ENCODE measurements around the gene BTN1A1. TPM values are rescaled to one million over a fixed set of nuclear protein-coding genes. Genes with fewer than 3 reads are reported as not detected.

Gene BTN1A1
- total and polyA plus RNA-seq, 10 of the 15 experiments (the other 5 are each of a cell fraction or from before 2014, with no cell fraction given) = 0.05 to 2.2 (median 0.87) TPM

- TF ChIP-seq, protein P1, sequence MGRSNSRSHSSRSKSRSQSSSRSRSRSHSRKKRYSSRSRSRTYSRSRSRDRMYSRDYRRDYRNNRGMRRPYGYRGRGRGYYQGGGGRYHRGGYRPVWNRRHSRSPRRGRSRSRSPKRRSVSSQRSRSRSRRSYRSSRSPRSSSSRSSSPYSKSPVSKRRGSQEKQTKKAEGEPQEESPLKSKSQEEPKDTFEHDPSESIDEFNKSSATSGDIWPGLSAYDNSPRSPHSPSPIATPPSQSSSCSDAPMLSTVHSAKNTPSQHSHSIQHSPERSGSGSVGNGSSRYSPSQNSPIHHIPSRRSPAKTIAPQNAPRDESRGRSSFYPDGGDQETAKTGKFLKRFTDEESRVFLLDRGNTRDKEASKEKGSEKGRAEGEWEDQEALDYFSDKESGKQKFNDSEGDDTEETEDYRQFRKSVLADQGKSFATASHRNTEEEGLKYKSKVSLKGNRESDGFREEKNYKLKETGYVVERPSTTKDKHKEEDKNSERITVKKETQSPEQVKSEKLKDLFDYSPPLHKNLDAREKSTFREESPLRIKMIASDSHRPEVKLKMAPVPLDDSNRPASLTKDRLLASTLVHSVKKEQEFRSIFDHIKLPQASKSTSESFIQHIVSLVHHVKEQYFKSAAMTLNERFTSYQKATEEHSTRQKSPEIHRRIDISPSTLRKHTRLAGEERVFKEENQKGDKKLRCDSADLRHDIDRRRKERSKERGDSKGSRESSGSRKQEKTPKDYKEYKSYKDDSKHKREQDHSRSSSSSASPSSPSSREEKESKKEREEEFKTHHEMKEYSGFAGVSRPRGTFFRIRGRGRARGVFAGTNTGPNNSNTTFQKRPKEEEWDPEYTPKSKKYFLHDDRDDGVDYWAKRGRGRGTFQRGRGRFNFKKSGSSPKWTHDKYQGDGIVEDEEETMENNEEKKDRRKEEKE (IDR thresholded peaks at IDR 0.05) = no peak
- no peak for TF ChIP-seq ATF7 (IDR thresholded peaks at IDR 0.05; ENCODE audit: low read depth)
- no peak for TF ChIP-seq REST (IDR thresholded peaks at IDR 0.05; ENCODE audit: low read depth, low read length)
- no peak for TF ChIP-seq FOS (IDR thresholded peaks at IDR 0.05; ENCODE audit: borderline replicate concordance, extremely low read depth, insufficient read length)
- TF ChIP-seq ASH2L (IDR thresholded peaks at IDR 0.05; ENCODE audit: borderline replicate concordance, low read depth) = no peak
- TF ChIP-seq ZBTB40 (IDR thresholded peaks at IDR 0.05; ENCODE audit: borderline replicate concordance) = no peak
Observed at GRCh38 chr6:26524722-26525370, 24.7 kb downstream of the BTN1A1 start (continued).

Data from GM12878 (cell line).